GM19467 (cell line): Measurements from ENCODE around the gene N4BP2L2.

Experiments used
- ATAC-seq: cut with Tn5 transposase; IDR thresholded peaks from one replicate; pipeline ENCODE4 v1.9.1; 2021; ENCODE audit warnings: mild to moderate bottlenecking, moderate library complexity; ENCODE audit not compliant: unreplicated experiment

The N4BP2L2 gene

DNA sequence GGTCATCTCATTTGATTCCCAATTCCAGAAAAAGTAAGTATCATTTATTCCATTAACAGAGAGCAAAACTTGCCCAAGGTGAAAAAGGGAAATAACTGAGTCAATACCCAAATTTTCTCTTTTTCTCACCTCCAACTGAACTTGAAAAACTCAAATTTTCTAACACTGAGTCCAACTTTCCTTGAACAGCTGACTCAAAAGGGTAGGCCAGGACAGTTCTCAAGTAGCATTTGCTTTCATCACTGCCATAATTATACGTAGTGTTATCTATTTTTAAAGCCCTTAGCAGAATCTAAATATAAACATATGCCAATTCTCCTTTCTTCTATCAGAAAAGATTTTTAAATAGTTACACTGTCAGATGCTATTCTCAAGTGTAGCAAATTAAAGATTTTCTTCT is 3.5 kb downstream of the N4BP2L2 start:
- no peak for ATAC-seq

DNA sequence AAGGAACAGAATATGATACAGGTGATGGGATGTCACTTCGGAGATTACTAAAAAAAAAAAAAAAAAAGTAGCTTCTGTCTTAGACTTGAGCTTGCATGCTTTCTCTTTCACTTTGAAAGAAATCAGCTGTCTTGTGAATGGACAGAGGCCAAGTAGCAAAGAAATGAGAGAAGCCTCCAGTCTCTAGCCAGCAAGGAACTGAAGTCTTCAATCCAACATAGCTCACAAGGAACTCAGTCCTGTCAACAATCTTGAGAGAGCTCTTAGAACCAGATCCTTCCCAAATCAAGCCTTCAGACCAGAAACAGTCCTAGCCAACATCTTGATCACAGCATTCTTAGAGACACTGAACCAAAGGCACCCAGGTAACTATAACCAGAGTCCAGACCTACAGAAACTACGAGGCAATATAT is 7.7 kb downstream of the N4BP2L2 start:
- ATAC-seq: no peak

DNA sequence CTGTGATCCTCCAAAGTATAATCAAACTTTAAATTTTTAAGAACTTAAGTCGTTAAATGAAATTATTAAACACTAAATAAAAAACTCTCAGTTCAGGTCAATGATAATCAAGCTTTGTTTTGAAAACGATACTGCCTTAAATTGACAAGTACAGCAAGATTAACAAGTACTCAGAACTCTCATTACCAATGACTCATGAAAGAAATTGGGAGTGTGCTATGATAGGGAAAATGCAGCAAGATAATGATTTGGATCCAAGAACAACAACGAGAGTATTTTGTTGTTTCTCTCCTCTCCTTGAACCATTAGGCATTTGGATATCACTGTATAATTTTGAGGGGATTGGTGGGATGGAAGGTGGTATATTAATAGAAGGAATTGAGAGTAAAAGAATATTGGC is 10.2 kb downstream of the N4BP2L2 start:
- ATAC-seq: no peak

DNA sequence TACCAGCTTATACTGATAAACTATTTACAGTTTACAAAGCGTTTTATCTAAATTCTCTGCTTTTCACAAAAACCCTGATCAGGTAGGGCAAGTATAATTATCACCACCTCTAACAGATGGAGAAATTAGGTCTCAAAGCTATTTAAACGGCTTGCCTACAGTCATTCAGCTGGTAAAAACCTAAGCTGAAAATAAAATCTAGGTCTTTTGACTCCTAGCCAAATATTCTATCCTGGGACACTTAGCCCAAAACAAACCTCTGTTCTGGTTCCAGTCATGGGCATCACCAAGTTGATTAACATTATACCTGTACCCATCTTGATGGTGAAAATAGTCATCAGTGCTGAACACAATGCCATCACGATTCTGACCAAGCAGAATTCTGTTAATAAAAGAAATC is 11.4 kb downstream of the N4BP2L2 start:
- no peak for ATAC-seq

DNA sequence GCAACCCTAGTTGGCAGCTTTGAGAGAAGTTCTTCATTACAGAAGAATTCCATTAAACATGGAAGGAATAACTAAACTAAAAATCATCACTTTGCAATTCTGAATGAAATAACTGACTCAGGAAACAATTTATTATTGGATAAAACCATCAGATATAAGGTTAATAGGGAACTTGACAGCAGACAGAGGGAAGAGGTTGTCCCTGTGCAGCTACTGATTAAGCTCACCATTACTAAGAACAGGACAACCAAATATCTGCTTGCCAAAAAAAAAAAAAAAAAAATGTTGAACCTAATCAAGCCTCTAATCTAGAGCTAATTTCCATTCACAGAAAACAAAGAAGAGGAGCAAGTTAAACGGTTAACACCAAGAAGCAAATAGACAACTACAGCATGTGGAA is 12.8 kb downstream of the N4BP2L2 start:
- ATAC-seq: no peak

DNA sequence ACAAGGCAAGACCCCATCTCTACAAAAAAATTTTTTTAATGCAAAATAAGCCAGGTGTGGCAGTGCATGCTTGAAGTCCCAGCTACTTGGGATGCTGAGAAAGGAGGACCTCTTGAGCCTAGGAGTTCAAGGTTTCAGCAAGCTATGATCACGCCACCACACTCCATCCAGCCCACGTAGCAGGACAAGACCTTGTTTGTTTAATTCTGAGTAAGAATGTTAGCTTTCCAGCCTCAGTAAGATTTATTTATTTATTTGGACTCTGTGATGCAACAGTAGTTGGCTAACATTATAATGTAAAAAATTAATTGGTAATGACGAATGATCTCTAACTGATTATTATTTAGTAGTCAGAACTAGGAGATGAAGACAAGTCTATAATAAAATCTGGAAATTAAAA is 23.3 kb downstream of the N4BP2L2 start:
- ATAC-seq: no peak

DNA sequence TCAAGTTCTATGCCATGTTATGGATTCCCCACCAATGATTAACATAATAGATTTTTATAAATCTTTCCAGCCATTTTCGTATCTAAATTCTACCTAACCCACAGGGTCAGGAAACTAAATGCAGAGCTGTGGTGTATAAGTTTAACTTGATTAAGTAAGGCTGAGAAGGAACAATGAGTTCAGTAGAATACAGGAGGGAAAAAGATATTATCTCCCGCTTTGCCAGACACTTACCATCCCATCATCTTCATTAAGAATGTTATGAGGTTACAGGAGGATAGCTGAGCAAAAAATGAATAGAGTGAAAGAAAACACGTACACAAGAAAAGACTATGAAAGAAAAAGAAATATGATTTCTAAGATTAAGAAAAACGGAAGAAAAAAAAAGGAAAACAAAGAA is 27.1 kb downstream of the N4BP2L2 start:
- ATAC-seq: no peak

DNA sequence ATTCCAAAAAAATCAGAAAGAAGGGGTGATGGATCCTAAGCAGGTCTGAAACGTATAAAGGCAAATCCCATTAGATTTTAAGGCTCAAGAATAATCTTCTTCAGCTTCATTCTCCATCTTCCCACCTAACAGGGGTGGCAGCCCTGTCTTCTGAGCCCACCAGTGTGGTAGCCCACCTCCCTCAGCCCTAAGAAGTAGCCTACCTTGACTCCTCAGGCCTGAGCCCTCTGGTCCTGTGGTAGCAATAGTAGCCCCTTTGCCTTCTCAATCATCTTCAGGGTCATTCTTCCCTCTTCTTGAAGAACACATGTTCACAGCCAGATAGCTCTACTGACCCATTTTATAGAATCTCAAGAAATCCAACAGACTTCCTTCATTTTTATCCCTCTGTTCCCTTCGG is 33.7 kb downstream of the N4BP2L2 start:
- no peak for ATAC-seq

DNA sequence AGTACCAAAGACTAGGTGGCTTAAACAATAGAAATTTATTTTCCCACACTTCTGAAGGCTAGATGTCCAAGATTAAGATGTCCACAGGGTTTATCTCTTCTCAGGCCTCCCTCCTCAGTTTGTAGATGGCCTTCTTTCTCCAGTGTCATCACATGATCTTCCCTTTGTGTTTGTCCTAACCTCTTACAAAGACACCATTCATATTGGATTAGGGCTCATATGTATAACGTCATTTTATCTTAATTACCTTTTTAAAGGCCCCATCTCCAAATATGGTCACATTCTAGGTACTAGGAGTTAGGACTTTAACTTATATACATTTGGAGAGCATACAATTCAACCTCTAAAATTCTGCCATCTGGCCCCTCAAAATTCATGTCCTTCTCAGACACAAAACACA is 34.3 kb downstream of the N4BP2L2 start:
- no peak for ATAC-seq

DNA sequence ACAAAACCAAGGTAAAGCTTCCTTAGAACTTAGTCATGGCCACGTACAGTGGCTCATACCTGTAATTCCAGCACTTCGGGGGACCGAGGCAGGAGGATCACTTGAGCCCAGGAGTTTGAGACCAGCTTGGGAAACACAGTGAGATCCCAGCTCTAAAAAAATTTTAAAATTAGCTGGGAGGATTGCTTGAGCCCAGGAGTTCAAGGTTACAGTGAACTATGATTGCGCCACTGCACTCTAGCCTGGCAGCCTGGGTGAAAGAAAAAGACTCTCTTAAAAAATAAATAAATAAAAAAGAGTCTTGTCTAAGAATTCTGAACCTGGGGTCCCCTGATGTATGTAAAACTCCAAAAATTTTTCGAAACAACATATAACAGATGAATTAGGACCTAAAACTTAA is 34.9 kb downstream of the N4BP2L2 start:
- no peak for ATAC-seq

DNA sequence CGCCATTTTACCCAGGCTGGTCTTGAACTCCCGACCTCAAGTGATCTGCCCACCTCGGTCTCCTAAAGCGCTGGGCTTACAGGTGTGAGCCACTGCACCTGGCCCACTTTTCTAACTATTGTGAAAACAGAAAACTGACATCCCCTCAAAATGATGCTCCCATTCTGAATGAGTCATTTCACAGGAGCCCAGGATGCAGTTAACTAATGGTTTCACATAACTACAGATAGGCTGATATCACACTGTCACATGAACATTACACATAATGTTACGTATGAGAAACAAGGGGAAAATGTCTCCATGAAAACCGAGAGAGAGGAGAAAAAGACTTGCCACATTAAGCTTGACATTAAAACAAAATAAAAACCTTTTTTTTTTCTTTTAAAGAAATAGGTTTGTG is 37.5 kb downstream of the N4BP2L2 start:
- ATAC-seq: no peak

DNA sequence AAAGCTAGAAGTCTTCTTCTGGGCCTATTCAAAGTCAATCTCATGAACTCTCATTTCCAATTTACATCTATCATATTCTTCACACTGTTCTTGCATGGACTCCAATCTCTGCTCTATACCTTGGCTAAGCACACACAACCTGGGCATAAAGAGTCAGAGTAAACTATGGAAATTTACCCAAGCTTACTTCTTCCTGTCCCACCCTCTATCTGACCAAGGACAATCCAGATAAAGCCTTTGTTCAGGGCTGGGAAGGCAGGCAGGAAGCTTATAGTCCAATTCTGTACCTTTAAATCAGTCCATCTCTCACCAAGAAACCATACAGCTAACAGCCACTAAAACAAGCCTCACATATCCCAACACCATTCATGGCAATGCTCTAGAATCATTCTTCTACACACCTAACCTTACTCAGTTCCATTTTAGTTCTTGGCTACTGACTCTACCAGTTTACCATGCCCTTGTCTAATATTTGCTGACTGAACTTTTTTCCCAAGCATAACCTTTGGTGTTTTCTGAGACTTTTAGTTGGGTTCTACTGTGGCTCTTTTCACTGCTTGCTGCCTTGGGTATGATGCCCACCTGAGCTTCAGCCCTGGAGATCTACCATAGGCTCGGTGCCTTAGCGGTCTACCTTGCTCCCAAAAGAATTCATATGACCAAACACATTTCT is 38.9 kb downstream of the N4BP2L2 start:
- no peak for ATAC-seq

DNA sequence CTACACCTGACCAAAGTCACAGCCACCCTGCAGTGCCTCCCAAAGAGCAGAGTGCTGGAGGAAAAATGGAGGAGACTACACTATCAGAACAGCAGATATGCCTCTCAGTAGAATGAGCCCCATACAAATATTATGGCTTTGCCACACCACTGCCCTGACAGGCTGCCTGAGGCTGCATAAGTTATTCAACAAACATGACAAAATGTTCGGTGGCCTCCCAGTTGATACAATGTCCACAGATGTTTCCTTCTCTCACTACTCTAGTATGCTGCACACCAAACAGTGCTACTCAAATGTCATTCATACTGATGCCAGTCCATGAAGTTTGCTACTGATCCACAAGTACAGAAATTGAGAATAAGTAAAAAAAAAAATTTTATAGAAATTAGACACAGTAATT is 41.0 kb downstream of the N4BP2L2 start:
- ATAC-seq: no peak

DNA sequence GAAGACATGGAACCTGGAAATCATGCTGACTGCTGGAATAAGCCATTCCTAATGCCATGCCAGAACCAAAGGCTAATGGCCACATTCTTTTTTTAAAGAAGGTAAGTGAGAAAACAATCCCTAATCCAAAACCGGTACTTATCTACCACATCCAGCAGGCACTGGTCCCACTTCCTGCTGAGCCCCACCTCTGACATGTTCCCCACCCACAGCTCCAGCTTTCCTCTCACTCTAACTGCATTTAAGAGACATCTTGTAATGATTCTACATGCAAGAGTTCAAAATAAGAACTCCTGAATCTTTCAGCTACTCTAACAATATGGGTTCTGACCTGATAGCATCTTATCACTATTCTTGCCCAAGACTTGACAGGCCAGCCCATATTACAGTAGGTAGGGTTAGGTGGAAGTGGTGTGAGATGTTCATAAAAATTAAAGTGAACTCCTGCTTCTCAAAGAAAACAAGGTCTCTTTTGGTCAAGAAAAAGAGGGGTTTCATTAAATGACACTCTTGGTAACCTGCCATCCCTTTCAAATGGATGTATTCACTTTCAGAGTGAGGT is 41.9 kb downstream of the N4BP2L2 start:
- ATAC-seq: no peak

DNA sequence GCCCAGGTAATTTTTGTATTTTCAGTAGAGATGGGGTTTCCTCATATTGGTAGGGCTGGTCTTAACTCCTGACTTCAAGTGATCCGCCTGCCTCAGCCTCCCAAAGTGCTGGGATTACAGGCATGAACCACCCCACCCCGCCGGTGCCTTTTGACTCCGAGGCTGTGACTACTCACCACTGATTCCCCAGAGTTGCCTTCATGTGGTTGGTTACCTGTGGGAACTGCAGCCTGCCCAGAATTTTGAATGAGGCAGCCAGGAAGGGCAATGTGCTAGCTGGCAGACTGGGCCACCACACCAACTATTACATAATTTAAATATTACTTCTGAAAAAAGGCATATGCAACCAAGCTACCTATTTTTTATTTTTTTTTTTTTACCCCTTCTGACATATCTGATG is 42.8 kb downstream of the N4BP2L2 start:
- ATAC-seq: no peak

DNA sequence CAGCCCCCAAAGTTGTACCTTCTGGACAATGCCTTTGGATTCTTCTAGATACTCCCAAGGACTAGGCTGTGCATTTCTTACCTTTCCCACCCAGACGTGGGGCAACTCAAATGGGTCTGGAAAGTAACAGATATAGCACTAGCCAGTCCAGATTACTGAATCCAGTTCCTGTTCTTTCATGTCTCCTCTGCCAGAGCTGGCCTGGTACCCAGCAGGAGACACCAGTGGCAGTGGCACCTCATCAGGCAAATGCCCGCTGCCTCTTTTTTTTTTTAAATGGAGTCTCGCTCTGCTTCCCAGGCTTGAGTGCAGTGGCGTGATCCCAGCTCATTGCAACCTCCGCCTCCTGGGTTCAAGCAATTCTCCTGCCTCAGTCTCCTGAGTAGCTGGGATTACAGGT is 43.2 kb downstream of the N4BP2L2 start:
- ATAC-seq: no peak

DNA sequence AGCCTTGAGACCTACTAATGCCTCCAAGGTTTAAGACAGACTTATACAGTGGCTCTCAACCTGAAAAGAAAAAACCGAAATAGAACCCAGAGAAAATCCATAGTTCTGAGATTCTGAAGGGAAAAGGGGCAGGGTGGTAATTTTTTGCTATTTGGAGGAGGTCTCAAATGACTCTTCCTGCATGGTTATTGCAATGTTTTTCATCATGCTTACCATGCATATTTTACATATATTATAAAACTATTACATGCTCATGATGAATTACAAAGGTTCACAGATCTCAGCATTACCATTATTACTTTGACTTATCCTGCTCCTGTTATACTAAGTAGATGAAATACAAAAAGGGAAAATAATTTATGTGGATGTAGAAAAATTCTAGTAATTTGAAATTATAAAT is 47.6 kb downstream of the N4BP2L2 start:
- no peak for ATAC-seq

DNA sequence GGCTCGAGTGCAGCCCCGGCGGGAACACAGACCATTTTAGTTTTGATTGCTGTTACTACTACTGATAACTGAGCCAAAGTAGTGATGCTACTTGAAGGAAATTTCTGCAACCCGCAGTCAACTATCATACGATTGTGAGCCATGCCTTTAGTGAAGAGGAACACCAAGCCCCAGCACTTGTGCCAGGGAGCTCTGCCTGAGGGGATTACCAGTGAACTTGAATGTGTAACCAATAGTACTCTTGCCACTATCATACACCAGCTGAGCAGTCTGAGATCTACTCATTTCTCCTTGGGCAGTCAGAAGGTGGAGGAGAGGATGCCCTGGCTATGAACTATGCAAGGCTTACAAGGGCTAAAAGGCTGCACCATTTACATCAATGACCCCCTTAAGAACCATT is 61.7 kb downstream of the N4BP2L2 start:
- no peak for ATAC-seq

DNA sequence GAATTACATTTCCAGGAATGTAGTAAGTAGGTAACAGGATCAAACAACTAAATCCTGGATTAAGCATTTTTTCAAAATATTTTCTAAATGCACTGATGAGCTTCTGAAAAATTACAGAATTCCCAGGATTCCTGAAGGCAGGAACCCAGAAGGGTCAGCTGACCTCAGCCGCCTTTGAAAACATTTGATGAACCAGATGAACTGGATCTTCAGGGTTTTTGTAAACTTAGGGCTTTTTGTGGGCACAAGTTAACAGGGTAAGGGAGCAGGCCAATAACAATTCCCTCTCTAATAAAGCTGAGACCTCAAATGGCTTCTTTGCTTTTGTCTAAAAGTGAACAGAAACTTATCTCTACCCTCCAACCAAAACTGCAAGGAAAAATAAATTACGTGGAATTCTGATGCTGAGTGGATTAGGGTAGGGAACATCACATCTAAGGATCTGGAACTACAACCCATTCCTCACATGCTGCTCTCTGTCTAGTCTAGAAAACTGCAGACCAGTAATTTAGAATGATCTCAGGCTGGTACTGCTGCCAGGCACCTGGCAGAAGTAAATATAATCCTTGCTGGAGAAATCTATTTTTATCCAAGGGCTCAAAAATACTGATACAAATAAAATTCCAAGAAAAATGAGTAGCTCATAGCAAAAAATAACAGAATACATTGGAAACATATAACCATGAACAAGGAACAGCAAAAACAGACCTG is 62.4 kb downstream of the N4BP2L2 start:
- no peak for ATAC-seq

DNA sequence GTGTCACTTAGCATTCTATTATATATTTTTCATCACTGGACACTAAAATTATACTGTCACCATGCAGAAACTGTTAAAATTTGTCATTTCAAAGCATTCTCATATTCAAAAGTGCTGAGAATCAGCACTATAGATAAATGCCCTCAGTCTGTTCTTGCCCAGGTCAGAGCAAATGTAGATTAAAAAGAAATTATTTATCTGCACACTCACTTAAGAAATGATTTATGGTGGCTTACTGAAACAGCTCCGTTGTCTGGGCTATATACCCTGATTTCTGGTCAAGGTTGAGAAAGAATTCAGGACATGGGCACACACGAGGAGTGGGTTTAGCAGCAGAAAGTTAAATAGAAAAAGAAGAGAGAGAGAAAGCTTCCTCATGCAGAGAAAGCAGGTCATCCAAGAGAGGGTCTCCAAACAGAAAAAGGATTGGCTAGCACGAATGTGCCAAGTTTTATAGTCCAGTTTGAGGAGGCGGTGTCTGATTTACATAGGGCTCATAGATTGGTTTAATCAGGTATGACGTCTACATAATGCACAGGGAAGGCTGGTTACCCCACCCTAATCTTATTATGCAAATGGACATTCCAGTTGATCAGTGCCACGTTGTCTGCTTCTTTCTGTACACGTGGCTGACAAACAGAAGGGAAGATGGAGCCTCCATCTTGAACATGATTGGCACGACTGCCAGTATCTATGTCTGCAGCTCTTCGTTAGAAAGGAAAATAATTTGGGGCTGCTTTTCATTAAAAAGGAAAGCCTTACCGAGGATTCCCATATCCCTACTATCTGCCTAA is 63.4 kb downstream of the N4BP2L2 start:
- ATAC-seq: no peak

DNA sequence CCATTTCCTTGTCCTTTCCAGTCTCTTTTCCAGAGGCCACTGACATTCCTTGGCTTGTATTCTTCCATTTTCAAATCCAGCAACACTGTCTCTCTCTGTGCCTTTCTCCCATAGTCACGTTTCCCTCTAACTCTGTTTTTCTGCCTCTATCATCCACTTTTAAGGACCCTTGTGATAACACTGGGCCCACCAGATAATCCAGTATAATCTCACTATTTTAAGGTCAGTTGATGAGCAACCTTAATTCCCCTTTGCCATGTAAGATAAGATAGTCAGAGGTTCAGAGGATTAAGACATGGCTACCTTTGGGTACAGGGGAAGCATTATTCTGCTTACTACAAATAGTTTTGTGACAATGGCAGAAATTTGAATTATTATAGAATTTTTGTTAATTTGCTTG is 64.9 kb downstream of the N4BP2L2 start:
- no peak for ATAC-seq

DNA sequence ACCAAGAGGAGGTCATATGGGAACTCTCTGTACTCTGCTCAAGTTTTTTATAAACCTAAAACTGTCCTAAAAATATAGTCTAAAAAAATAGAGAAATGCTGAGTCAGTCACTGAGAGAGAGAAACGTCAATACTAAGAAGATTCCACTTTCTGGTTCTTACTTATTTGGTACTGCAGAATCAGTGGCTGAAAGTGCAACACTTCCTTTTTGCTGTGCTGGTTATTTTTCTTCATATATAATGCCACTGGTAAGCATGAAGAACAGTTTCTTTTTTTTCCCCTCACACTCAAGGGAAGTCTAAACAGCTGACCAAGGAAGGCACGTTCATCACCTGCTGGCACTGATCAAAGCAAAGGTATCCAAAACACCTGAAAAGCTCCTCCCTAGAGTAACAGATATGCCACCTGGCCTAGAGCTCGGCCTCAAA is 66.4 kb downstream of the N4BP2L2 start:
- peak; percentile 52 for ATAC-seq
